ENCODE results near the gene MACROD2.

Gene MACROD2

DNA sequence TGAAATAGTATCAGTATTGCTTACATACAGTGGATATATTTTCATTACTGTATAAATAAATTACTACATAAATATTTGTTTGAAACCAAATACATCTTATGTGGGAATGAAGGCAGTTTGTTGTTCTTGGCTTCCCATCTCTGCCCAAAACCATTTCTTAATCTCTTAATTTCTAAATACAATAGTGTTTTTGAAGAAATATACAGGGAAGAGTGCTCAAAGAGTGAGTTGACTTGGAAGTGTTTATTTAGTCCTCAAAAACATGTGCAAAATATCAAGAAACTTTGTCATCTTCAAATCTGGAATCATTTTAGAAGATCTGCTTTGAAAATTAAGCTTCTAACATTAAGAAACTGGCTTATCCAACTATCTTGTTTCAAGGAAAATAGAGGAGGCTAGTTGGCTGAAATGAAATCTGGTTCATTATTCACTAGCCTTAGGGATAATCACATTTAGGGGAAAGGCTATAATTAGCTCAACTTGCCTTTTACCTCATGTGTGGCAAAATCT is 601.9 kb downstream of the MACROD2 start:
- H3K4me3 ChIP-seq (ENCODE audit: low read length) = no peak overlapping the region
- TF ChIP-seq, protein P1, sequence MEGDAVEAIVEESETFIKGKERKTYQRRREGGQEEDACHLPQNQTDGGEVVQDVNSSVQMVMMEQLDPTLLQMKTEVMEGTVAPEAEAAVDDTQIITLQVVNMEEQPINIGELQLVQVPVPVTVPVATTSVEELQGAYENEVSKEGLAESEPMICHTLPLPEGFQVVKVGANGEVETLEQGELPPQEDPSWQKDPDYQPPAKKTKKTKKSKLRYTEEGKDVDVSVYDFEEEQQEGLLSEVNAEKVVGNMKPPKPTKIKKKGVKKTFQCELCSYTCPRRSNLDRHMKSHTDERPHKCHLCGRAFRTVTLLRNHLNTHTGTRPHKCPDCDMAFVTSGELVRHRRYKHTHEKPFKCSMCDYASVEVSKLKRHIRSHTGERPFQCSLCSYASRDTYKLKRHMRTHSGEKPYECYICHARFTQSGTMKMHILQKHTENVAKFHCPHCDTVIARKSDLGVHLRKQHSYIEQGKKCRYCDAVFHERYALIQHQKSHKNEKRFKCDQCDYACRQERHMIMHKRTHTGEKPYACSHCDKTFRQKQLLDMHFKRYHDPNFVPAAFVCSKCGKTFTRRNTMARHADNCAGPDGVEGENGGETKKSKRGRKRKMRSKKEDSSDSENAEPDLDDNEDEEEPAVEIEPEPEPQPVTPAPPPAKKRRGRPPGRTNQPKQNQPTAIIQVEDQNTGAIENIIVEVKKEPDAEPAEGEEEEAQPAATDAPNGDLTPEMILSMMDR (conservative IDR thresholded peaks at IDR 0.05; ENCODE audit: low read length) = no peak
- DNase-seq (ENCODE audit: low read depth) = no peak

DNA sequence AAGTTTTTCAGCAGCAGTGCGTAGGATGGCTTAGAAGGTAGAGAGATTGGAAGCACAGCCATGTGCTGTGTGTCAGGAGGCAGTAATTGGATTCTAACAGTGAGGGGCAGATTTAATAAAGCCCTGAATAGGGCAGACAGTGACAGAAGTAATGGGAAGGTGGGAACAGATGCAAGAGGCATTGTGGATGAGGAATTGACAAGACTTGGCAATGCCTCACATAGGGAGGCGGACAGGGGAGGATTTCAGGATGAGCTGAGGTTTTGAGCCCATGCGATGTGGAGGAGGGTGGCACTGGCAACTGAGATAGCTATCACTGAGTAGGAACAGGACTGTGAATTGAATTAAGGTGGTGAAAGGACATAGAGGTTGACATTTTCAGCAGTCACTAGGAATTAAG is 604.3 kb downstream of the MACROD2 start:
- no peak for DNase-seq (ENCODE audit: low read depth)
- no peak overlapping the region for H3K4me3 ChIP-seq (ENCODE audit: low read length)
- TF ChIP-seq, protein P1 (conservative IDR thresholded peaks at IDR 0.05; ENCODE audit: low read length) = no peak

DNA sequence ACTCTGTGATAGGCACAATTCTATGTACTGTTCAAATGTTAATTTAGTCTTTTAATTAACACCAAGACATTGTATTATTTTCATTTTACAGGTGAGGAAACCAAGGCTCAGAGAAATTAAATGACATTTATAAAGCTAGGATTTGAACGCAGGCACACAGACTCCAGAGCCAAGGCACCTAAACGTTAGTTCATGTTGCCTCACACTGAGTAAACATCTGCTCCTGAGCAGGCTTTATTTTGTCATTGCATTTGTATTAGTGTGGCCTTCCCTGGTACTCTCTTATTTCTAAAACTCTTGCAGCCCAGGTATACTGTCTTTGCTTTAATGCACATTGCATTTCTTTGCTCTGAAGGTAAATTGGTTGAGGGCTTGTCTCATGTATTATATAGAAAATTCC is 605.2 kb downstream of the MACROD2 start:
- no peak for DNase-seq (ENCODE audit: low read depth)
- TF ChIP-seq, protein P1 (conservative IDR thresholded peaks at IDR 0.05; ENCODE audit: low read length) = no peak
- H3K4me3 ChIP-seq (ENCODE audit: low read length) = no peak overlapping the region

DNA sequence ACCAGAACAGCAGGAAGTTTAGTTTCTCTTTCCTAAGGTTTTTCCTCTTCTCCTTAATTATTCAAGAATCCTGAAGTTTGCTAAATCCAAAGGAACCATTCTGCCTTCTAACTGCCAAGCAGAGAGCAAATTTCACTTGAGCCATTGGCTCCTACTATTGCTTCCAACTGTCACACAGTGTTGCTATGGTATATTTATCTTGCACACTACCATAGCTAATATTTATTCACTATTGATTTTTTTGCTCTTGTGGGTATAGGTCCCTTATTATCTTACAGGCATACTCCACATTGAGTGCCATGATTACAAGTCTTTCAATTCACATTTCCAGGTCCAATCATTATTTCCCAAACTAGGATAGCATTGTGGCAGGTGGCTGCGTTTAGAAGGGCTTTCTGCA is 608.8 kb downstream of the MACROD2 start:
- H3K4me3 ChIP-seq (ENCODE audit: low read length) = no peak overlapping the region
- DNase-seq (ENCODE audit: low read depth) = no peak
- TF ChIP-seq, protein P1 (conservative IDR thresholded peaks at IDR 0.05; ENCODE audit: low read length) = no peak

DNA sequence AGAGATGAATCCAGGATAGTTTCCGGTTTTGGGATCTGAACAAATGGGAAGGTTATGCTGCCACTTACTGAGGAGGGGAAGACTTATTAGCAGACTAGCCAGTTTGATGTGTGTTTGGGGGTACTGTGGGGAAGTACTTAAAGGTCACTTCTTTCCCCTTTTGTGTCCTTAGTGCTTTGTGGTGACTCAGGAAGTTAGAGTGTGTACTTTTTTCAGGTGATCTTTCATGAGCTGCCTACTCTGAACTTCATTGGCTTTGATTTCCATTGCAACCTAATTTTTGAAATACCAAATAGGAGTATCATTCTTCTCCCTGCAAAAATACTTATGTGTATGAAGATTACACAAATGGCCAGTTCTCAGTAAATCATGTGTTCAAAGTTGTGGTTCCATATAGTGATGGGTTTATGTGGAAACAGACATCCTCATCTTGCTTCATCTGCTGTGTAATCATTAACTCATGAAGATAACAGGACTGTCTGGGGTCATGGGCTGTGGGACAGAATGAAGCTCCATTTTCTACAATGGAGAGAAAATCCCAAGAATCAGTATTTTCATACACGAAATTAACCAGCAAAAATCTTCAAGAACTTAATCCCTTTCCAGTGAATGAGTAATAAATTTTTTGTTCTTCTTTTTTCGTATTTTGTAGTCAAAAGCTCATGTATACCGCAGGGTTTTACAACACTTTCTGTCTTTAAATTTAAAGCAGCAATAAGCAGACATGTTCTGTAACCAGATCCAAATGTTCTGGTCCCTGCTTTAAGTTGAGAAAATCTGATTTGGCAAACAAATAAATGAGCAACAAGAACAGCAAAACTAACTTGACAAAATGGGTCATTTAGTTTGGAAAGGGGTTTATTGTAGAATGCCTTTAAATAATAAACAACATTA is 614.3 kb downstream of the MACROD2 start:
- DNase-seq (ENCODE audit: low read depth) = no peak
- TF ChIP-seq, protein P1 (conservative IDR thresholded peaks at IDR 0.05; ENCODE audit: low read length) = no peak
- H3K4me3 ChIP-seq (ENCODE audit: low read length) = no peak overlapping the region

DNA sequence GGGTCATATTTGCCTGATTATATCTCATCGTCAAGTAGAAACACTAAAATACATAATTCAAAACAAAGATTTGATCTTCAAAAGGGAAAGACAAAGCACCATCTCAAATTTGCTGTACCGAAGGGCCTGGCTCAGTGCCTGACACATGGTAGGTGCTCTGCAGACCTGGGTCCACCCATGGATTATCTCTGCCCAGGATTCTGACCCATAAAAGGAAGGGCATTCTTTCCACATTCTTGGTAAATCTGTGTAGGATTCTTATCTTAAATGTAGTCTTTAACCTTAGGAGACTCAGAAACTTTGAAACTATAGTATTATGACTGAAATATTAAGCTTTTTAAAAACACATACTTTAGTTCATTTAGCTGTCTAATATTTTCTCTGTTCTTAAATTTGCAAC is 616.2 kb downstream of the MACROD2 start:
- no peak for DNase-seq (ENCODE audit: low read depth)
- H3K4me3 ChIP-seq (ENCODE audit: low read length) = no peak overlapping the region
- TF ChIP-seq, protein P1 (conservative IDR thresholded peaks at IDR 0.05; ENCODE audit: low read length) = no peak

DNA sequence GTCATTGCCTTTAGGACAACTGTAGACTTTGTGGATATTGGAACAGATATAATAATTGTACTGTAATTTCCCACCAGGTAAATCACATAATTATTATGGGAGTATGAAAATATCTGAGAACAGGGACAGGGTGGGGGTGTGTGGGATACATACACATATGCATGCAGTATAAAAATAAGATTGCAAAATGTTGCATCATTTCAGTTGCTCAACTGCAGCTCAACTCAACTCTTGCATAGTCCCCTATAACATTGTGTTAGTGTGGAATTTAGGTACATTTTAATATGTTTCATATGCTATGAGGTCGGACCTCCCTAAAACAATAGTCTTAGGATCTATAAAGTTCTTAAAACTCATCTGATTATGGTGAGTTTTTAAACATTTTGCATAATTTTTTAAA is 617.1 kb downstream of the MACROD2 start:
- H3K4me3 ChIP-seq (ENCODE audit: low read length) = no peak overlapping the region
- peak; percentile 53 for DNase-seq (ENCODE audit: low read depth)
- TF ChIP-seq, protein P1 (conservative IDR thresholded peaks at IDR 0.05; ENCODE audit: low read length) = no peak
